Left lobe of liver (tissue), 2 donors: ENCODE data around the gene RETREG3. TPM values are rescaled to one million over a fixed set of nuclear protein-coding genes. Genes with fewer than 3 reads are reported as not detected.

Experiments
- ATAC-seq: fragments of 200-7000 bp; cut with Tn5 transposase; one replicate; pipeline ENCODE4 v1.9.1; 2020; ENCODE audit warnings: mild to moderate bottlenecking, moderate library complexity
- DNase-seq: peaks from one replicate; pipeline ENCODE4 v3.0.0-alpha.2; 2020; ENCODE audit warnings: low spot score
- total RNA-seq: library from RNA; stranded (reverse); gene quantifications from one replicate; pipeline ENCODE4 v1.2.1, GENCODE V29; 2021
- donor health status: DM: no; HTN: no; CAD: no; lungs with moderate emphysema.
- donor health status: DM: no; HTN: yes; CAD: no.

RETREG3 gene
- total RNA-seq, 1 donor from 2014 or later, result 56.3 TPM

DNA sequence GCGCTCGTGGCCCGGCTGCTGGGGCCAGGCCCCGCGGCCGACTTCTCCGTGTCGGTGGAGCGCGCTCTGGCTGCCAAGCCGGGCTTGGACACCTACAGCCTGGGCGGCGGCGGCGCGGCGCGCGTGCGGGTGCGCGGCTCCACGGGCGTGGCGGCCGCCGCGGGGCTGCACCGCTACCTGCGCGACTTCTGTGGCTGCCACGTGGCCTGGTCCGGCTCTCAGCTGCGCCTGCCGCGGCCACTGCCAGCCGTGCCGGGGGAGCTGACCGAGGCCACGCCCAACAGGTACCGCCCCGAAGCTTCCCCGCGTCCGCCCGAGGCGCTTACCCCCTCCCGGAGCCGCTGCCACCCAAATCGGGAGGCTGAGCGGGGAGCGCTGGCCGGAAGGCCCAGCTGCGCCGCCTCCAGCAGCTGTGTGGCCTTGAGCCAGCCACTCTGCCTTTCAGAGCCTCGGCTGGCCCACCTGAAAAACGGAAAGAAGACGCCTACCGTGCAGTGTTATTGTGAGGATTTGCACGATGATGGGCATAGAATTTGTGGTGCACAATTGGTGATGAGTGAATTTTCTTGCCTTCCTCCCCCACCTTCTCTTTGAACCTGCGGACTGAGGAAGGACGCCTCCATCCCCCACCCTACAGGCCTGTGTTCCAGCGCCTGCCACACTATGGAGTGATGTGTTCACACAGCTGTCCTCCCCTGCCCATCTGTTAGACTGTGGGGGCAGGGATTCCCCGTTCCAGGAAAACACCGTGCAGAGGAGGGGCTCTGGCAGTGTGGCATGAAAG lies 72.6 kb downstream of the RETREG3 start:
- peak; percentile 81 for ATAC-seq
- DNase-seq, result peak; percentile 94

- DNase-seq (peak; percentile 98), ATAC-seq (peak; percentile 77)
Measured at GRCh38 chr17:42536048-42536371, 73.2 kb downstream of the RETREG3 start, which contains the start of gene NAGLU. Gene NAGLU (plus strand): TSS chr17:42536241. CDS start chr17:42536273, 32 bp downstream.

DNA sequence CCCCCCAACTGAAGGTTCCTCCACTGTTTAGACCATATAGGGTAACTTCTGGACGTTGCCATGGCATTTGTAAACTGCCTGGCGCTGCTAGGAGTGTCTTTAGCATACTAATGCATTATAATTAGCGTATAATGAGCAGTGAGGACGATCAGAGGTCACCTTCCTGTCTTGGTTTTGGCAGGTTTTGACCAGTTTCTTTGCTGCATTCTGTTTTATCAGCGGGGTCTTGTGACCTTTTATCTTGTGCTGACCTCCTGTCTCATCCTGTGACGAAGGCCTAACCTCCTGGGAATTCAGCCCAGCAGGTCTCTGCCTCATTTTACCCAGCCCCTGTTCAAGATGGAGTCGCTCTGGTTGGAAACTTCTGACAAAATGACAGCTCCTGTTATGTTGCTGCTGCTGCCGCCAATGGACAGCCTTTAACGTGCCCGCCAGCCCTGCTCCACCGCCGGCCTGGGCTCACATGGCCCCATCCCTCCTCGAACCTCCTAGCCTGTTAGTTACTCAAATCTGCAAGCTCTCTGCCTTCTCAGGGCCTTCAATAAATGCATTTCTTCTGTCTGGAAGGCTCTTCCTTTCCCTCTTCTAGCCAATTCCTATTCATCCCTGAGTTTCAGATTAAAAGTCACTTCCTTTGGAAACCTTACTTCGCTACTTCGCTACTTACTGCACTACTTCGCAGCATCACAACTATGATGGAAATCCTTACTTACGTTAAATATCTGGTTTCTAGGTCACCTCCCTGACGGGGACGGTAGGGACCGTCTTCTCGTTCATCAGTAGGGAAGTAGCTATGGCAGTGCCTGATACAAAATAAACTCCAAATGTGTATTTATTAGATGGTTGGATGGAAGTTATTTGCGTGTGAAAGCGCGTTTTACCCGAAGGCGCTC lies 73.8 kb downstream of the RETREG3 start:
- ATAC-seq (no peak), DNase-seq (no peak)

DNA sequence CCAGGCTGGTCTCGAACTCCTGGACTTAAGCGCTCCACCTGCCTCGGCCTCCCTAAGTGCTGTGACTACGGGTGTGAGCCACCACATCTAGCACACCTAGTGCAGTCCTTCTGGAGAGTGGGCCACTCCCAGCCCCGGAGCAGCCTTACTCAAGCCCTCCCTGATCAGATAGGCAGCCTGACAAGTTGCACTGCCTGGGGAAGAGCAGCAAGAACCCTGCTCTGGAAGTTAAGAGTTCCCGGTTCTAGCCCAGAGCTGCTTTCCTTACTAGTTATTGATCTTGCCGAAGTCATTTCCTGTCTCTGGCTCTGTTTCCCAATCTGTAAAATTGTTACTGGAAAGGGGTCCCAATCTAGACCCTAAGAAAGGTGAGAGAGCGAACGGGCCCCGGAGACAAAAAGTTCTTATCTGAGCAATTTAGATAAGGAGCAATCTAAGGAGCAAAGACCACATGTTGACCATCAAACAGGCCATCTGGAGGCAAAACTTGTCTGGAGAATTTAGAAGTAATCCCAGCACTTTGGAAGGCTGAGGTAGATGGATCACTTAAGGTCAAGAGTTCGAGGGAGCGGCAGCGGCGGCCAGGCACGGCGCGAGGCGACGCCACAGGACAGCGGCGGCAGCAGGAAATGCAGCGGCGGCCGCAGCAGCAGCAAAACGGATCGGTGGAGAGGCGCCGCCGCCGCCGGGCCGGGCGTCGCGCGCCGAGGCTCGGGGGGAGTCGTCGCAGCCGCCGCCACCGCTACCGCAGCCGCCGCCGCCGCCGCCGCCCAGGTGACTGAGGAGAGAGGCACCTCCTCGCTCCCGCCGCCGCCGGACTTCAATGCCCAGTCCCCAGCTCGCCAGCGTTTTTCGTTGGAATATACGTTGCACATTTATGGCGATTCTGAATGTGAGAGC lies 77.5 kb downstream of the RETREG3 start:
- peak; percentile 40 for ATAC-seq

DNA sequence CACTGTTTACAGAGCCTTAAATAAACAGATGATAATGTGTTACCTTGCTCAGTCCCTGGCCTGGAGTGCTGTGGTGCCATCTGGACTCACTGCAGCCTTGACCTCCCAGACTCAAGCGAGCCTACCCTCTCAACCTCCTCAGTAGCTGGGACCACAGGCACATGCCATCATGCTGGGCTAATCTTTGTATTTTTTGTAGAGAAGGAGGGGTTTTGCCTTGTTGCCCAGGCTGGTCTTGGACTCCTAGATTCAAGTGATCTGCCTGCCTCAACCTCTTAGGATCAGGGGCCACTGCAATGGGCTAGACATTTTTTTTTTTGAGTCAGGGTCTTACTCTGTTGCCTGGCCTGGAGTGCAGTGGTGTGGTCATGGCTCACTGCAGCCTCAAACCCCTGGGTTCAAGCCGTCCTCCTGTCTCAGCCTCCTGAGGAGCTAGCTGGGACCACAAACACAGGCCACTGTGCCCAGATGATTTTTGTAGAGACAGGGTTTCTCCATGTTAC lies 78.2 kb downstream of the RETREG3 start:
- DNase-seq (peak; percentile 83), ATAC-seq (peak; percentile 66)

More for the DNA sequence above, 77.5 kb downstream of the RETREG3 start:
- DNase-seq, result peak; percentile 70

Other genes with a start within 250 kb of the RETREG3 start
- 112 TPM for gene STAT3, start 220.9 kb downstream of the RETREG3 start, total RNA-seq
- gene CAVIN1, start 186.1 kb downstream of the RETREG3 start, total RNA-seq, result 12.3 TPM
- 42.8 TPM for gene ATP6V0A1, start 150.5 kb downstream of the RETREG3 start, total RNA-seq
- 44.4 TPM for gene NAGLU, start 73.1 kb downstream of the RETREG3 start, total RNA-seq
- gene HSD17B1, start 56.5 kb downstream of the RETREG3 start, total RNA-seq, result 1.3 TPM
- 78.8 TPM for gene COASY, start 47.2 kb downstream of the RETREG3 start, total RNA-seq
- gene MLX, start 42.3 kb downstream of the RETREG3 start, total RNA-seq, result 38.7 TPM
- 0.65 TPM for gene PSMC3IP, start 31.6 kb downstream of the RETREG3 start, total RNA-seq
- gene TUBG1, start 309 bp upstream of the RETREG3 start, total RNA-seq, result 26.5 TPM
- 7.6 TPM for gene TUBG2, start 49.9 kb upstream of the RETREG3 start, total RNA-seq
- 27.6 TPM for gene PLEKHH3, start 67.6 kb upstream of the RETREG3 start, total RNA-seq
- 0.13 TPM for gene CCR10, start 72.5 kb upstream of the RETREG3 start, total RNA-seq
- 0.93 TPM for gene CNTNAP1, start 73.2 kb upstream of the RETREG3 start, total RNA-seq
- gene EZH1, start 135.7 kb upstream of the RETREG3 start, total RNA-seq, result 12.1 TPM
- 3.4 TPM for gene RAMP2, start 151.9 kb upstream of the RETREG3 start, total RNA-seq
- gene VPS25, start 164.1 kb upstream of the RETREG3 start, total RNA-seq, result 30.9 TPM
- 0.53 TPM for gene WNK4, start 171.2 kb upstream of the RETREG3 start, total RNA-seq
- gene COA3, start 189.3 kb upstream of the RETREG3 start, total RNA-seq, result 62.9 TPM
- not detected for gene CNTD1, start 189.5 kb upstream of the RETREG3 start, total RNA-seq
- gene BECN1, start 214.9 kb upstream of the RETREG3 start, total RNA-seq, result 37.6 TPM
- gene PSME3, start 224.0 kb upstream of the RETREG3 start, total RNA-seq, result 40.7 TPM
- gene AOC2, start 235.2 kb upstream of the RETREG3 start, total RNA-seq, result 2.6 TPM
- 8.6 TPM for gene AOC3, start 241.8 kb upstream of the RETREG3 start, total RNA-seq